ENCODE measurements around the gene DTX4.

Gene DTX4

DNA sequence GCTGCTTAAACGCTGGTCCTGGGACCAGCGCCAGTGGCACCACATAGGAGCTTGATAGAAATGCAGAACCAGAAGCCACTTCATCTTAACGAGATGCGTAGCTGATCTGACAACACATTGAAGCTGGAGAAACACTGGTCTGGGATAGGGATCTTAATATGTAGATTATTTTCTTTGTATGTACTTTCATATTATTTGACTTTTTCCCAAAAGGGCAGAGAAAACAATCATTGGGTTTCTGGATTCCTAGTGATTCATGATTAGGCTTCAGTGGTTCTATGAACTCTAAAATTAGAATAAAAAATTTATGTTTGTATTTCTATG is 28.5 kb downstream of the DTX4 start:
- no peaks in the 10 kb centered on the region for H3K9me3 ChIP-seq (ENCODE audit: control insufficient read depth, insufficient read depth, low read depth, low read length)
- no peak overlapping the region for H3K4me3 ChIP-seq (ENCODE audit: low read depth, low read length)
- H3K27ac ChIP-seq (ENCODE audit: extremely low read depth, low read depth, low read length), result no peak overlapping the region
- POLR2A ChIA-PET, result no interaction called here
- TF ChIP-seq ZNF830 (tag by site-specific recombination; IDR thresholded peaks at IDR 0.05; ENCODE audit: low read depth) (no peak), YY2 (tag by site-specific recombination; IDR thresholded peaks at IDR 0.05) (no peak), ZNF510 (tag by site-specific recombination; IDR thresholded peaks at IDR 0.05; ENCODE audit: insufficient replicate concordance) (no peak), ZNF664 (tag by site-specific recombination; IDR thresholded peaks at IDR 0.05) (no peak)
- TF ChIP-seq, protein P1, sequence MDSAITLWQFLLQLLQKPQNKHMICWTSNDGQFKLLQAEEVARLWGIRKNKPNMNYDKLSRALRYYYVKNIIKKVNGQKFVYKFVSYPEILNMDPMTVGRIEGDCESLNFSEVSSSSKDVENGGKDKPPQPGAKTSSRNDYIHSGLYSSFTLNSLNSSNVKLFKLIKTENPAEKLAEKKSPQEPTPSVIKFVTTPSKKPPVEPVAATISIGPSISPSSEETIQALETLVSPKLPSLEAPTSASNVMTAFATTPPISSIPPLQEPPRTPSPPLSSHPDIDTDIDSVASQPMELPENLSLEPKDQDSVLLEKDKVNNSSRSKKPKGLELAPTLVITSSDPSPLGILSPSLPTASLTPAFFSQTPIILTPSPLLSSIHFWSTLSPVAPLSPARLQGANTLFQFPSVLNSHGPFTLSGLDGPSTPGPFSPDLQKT (IDR thresholded peaks at IDR 0.05; ENCODE audit: borderline replicate concordance, low read depth, low read length), result no peak
- TF ChIP-seq, protein P2, sequence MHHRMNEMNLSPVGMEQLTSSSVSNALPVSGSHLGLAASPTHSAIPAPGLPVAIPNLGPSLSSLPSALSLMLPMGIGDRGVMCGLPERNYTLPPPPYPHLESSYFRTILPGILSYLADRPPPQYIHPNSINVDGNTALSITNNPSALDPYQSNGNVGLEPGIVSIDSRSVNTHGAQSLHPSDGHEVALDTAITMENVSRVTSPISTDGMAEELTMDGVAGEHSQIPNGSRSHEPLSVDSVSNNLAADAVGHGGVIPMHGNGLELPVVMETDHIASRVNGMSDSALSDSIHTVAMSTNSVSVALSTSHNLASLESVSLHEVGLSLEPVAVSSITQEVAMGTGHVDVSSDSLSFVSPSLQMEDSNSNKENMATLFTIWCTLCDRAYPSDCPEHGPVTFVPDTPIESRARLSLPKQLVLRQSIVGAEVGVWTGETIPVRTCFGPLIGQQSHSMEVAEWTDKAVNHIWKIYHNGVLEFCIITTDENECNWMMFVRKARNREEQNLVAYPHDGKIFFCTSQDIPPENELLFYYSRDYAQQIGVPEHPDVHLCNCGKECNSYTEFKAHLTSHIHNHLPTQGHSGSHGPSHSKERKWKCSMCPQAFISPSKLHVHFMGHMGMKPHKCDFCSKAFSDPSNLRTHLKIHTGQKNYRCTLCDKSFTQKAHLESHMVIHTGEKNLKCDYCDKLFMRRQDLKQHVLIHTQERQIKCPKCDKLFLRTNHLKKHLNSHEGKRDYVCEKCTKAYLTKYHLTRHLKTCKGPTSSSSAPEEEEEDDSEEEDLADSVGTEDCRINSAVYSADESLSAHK (tag by site-specific recombination; IDR thresholded peaks at IDR 0.05), result no peak
- TF ChIP-seq, protein P3, sequence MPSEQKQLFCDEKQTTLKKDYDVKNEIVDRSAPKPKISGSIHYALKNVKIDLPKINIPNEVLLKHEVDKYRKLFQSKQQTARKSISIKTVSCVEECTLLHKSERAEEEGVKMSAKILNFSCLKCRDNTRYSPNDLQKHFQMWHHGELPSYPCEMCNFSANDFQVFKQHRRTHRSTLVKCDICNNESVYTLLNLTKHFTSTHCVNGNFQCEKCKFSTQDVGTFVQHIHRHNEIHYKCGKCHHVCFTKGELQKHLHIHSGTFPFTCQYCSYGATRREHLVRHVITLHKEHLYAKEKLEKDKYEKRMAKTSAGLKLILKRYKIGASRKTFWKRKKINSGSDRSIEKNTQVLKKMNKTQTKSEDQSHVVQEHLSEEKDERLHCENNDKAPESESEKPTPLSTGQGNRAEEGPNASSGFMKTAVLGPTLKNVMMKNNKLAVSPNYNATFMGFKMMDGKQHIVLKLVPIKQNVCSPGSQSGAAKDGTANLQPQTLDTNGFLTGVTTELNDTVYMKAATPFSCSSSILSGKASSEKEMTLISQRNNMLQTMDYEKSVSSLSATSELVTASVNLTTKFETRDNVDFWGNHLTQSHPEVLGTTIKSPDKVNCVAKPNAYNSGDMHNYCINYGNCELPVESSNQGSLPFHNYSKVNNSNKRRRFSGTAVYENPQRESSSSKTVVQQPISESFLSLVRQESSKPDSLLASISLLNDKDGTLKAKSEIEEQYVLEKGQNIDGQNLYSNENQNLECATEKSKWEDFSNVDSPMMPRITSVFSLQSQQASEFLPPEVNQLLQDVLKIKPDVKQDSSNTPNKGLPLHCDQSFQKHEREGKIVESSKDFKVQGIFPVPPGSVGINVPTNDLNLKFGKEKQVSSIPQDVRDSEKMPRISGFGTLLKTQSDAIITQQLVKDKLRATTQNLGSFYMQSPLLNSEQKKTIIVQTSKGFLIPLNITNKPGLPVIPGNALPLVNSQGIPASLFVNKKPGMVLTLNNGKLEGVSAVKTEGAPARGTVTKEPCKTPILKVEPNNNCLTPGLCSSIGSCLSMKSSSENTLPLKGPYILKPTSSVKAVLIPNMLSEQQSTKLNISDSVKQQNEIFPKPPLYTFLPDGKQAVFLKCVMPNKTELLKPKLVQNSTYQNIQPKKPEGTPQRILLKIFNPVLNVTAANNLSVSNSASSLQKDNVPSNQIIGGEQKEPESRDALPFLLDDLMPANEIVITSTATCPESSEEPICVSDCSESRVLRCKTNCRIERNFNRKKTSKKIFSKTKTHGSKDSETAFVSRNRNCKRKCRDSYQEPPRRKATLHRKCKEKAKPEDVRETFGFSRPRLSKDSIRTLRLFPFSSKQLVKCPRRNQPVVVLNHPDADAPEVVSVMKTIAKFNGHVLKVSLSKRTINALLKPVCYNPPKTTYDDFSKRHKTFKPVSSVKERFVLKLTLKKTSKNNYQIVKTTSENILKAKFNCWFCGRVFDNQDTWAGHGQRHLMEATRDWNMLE (tag by site-specific recombination; conservative IDR thresholded peaks at IDR 0.05; ENCODE audit: low read depth), result no peak
- TF ChIP-seq, protein P4, sequence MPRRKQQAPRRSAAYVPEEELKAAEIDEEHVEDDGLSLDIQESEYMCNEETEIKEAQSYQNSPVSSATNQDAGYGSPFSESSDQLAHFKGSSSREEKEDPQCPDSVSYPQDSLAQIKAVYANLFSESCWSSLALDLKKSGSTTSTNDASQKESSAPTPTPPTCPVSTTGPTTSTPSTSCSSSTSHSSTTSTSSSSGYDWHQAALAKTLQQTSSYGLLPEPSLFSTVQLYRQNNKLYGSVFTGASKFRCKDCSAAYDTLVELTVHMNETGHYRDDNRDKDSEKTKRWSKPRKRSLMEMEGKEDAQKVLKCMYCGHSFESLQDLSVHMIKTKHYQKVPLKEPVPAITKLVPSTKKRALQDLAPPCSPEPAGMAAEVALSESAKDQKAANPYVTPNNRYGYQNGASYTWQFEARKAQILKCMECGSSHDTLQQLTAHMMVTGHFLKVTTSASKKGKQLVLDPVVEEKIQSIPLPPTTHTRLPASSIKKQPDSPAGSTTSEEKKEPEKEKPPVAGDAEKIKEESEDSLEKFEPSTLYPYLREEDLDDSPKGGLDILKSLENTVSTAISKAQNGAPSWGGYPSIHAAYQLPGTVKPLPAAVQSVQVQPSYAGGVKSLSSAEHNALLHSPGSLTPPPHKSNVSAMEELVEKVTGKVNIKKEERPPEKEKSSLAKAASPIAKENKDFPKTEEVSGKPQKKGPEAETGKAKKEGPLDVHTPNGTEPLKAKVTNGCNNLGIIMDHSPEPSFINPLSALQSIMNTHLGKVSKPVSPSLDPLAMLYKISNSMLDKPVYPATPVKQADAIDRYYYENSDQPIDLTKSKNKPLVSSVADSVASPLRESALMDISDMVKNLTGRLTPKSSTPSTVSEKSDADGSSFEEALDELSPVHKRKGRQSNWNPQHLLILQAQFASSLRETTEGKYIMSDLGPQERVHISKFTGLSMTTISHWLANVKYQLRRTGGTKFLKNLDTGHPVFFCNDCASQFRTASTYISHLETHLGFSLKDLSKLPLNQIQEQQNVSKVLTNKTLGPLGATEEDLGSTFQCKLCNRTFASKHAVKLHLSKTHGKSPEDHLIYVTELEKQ (tag by site-specific recombination; IDR thresholded peaks at IDR 0.05; ENCODE audit: borderline replicate concordance), result no peak
- no peaks in the 10 kb centered on the region for H3K4me1 ChIP-seq (ENCODE audit: control insufficient read depth, insufficient read depth, low read length)
- peaks cover 0 to 36% of the 10 kb centered on the region in 2 experiments; a peak in 1 of 3 replicates for H3K36me3 ChIP-seq (ENCODE audit: control insufficient read depth in 2 of 2, insufficient read depth in 1 of 2, low read length in 2 of 2)
- CTCF ChIA-PET, result interaction anchor here (0.9 to 1.9 kb wide), 2 partner anchors 14 to 25 kb away, joined by 3 to 4 read pairs; no protein-coding TSS in a partner anchor

DNA sequence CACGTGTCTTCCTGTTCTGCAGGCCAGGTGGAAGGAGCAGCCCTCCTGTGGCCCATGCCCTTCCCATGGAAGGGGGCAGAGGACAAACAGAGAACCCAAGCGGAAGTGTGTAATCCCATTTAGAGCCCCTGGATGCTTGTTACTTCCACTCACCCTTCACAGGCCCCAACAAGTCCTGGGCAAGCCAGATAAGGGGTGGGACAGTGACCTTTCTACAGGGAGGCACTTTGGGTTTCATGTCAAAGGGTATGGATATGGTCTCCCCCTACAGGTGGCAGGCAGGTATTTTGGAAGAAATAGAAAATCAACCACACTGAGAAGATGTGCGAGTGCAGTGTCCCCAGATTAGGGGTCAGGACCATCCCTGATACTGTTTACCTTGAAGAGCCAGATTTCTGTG is 29.4 kb downstream of the DTX4 start:
- peaks cover 0 to 32% of the 10 kb centered on the region in 2 experiments; a peak in 1 of 3 replicates for H3K36me3 ChIP-seq (ENCODE audit: control insufficient read depth in 2 of 2, insufficient read depth in 1 of 2, low read length in 2 of 2)
- H3K9me3 ChIP-seq (ENCODE audit: control insufficient read depth, insufficient read depth, low read depth, low read length), result no peaks in the 10 kb centered on the region
- H3K4me1 ChIP-seq (ENCODE audit: control insufficient read depth, insufficient read depth, low read length), result no peaks in the 10 kb centered on the region
- TF ChIP-seq PRDM1 (tag by site-specific recombination; IDR thresholded peaks at IDR 0.05) (no peak), ZNF529 (tag by site-specific recombination; IDR thresholded peaks at IDR 0.05; ENCODE audit: insufficient replicate concordance) (no peak), ZNF791 (tag by site-specific recombination; IDR thresholded peaks at IDR 0.05) (no peak), BCL11A (tag by site-specific recombination; IDR thresholded peaks at IDR 0.05; ENCODE audit: low read depth) (no peak), WT1 (tag by site-specific recombination; IDR thresholded peaks at IDR 0.05) (no peak)
- TF ChIP-seq, protein P5, sequence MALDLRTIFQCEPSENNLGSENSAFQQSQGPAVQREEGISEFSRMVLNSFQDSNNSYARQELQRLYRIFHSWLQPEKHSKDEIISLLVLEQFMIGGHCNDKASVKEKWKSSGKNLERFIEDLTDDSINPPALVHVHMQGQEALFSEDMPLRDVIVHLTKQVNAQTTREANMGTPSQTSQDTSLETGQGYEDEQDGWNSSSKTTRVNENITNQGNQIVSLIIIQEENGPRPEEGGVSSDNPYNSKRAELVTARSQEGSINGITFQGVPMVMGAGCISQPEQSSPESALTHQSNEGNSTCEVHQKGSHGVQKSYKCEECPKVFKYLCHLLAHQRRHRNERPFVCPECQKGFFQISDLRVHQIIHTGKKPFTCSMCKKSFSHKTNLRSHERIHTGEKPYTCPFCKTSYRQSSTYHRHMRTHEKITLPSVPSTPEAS (tag by site-specific recombination; IDR thresholded peaks at IDR 0.05), result no peak
- TF ChIP-seq, protein P6, sequence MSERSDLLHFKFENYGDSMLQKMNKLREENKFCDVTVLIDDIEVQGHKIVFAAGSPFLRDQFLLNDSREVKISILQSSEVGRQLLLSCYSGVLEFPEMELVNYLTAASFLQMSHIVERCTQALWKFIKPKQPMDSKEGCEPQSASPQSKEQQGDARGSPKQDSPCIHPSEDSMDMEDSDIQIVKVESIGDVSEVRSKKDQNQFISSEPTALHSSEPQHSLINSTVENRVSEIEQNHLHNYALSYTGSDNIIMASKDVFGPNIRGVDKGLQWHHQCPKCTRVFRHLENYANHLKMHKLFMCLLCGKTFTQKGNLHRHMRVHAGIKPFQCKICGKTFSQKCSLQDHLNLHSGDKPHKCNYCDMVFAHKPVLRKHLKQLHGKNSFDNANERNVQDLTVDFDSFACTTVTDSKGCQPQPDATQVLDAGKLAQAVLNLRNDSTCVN (tag by site-specific recombination; optimal IDR thresholded peaks at IDR 0.05), result no peak
- TF ChIP-seq, protein P7, sequence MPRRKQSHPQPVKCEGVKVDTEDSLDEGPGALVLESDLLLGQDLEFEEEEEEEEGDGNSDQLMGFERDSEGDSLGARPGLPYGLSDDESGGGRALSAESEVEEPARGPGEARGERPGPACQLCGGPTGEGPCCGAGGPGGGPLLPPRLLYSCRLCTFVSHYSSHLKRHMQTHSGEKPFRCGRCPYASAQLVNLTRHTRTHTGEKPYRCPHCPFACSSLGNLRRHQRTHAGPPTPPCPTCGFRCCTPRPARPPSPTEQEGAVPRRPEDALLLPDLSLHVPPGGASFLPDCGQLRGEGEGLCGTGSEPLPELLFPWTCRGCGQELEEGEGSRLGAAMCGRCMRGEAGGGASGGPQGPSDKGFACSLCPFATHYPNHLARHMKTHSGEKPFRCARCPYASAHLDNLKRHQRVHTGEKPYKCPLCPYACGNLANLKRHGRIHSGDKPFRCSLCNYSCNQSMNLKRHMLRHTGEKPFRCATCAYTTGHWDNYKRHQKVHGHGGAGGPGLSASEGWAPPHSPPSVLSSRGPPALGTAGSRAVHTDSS (tag by site-specific recombination; IDR thresholded peaks at IDR 0.05), result no peak
- no peak overlapping the region for H3K27ac ChIP-seq (ENCODE audit: extremely low read depth, low read depth, low read length)
- POLR2A ChIA-PET, result no interaction called here
- no peak overlapping the region for H3K4me3 ChIP-seq (ENCODE audit: low read depth, low read length)
- CTCF ChIA-PET, result interaction anchor here (0.8 to 6.9 kb wide), 5 partner anchors 15 to 218 kb away, joined by 3 to 48 read pairs (median 4); partner anchors contain the start of gene DTX4

All from HEK293 (cell line).